GM23338 (cell line): ENCODE results near the gene TDP2. TPM values are rescaled to one million over a fixed set of nuclear protein-coding genes. Genes with fewer than 3 reads are reported as not detected.

Experiments
- ATAC-seq: fragments of 200-7000 bp; cut with Tn5 transposase; 3 replicates; pipeline ENCODE4 v1.9.1; 2020
- DNase-seq: peaks from one replicate; pipeline ENCODE4 v3.0.0-alpha.2; 2015; ENCODE audit warnings: low spot score
- H2AFZ ChIP-seq: fragments of 200-600 bp; sonication (generic); 2 replicates; pipeline ENCODE4 v1.8.0; 2016; ENCODE audit warnings: antibody characterized with exemption, mild to moderate bottlenecking, moderate library complexity
- H3F3A ChIP-seq: fragments of 200-600 bp; sonication (generic); replicated peaks from 2 replicates; pipeline ENCODE4 v1.8.0; 2017; ENCODE audit warnings: antibody characterized with exemption, mixed run types, low read depth
- H3K27ac ChIP-seq: fragments of 200-600 bp; sonication (generic); 2 replicates; pipeline ENCODE4 v1.6.1; 2016; ENCODE audit warnings: low read depth
- H3K27me3 ChIP-seq: fragments of 200-600 bp; sonication (generic); 2 replicates; pipeline ENCODE4 v1.8.0; 2016; ENCODE audit warnings: mild to moderate bottlenecking, mixed run types, moderate library complexity; ENCODE audit not compliant: insufficient read depth
- H3K36me3 ChIP-seq: fragments of 200-600 bp; sonication (generic); 2 replicates; pipeline ENCODE4 v1.8.0; 2016; ENCODE audit warnings: mild to moderate bottlenecking; ENCODE audit not compliant: insufficient read depth
- H3K4me1 ChIP-seq: fragments of 200-600 bp; sonication (generic); 2 replicates; pipeline ENCODE4 v1.8.0; 2016; ENCODE audit warnings: mild to moderate bottlenecking, moderate library complexity; ENCODE audit not compliant: insufficient read depth
- H3K4me2 ChIP-seq: fragments of 200-600 bp; sonication (generic); 2 replicates; pipeline ENCODE4 v1.7.1; 2017; ENCODE audit warnings: mixed run types
- H3K4me3 ChIP-seq: fragments of 200-600 bp; sonication (generic); 2 replicates; pipeline ENCODE4 v1.6.1; 2016; ENCODE audit warnings: mixed run types
- H3K79me2 ChIP-seq: fragments of 200-600 bp; sonication (generic); replicated peaks from 2 replicates; pipeline ENCODE4 v1.8.0; 2017; ENCODE audit warnings: mild to moderate bottlenecking; ENCODE audit not compliant: insufficient read depth
- H3K9me2 ChIP-seq: fragments of 200-600 bp; sonication (generic); 2 replicates; pipeline ENCODE4 v1.8.0; 2017; ENCODE audit not compliant: insufficient read depth
- H4K20me1 ChIP-seq: fragments of 200-600 bp; sonication (generic); replicated peaks from 2 replicates; pipeline ENCODE4 v1.8.0; 2017; ENCODE audit warnings: mild to moderate bottlenecking; ENCODE audit not compliant: insufficient read depth
- H3K27ac Mint-ChIP-seq: 2 replicates; pipeline ENCODE4 v1.8.0; 2020; ENCODE audit warnings: inconsistent platforms, mild to moderate bottlenecking, moderate library complexity, mixed read lengths
- H3K27me3 Mint-ChIP-seq: 3 replicates; pipeline ENCODE4 v1.8.0; 2022; ENCODE audit warnings: low read depth, mild to moderate bottlenecking, moderate library complexity, mixed read lengths, inconsistent platforms; ENCODE audit not compliant: insufficient read depth, poor library complexity
- H3K36me3 Mint-ChIP-seq: 3 replicates; pipeline ENCODE4 v1.8.0; 2021; ENCODE audit warnings: low read depth, mild to moderate bottlenecking, inconsistent platforms, moderate library complexity, mixed read lengths
- H3K4me1 Mint-ChIP-seq: 3 replicates; pipeline ENCODE4 v1.8.0; 2020; ENCODE audit warnings: mild to moderate bottlenecking, inconsistent platforms, mixed read lengths
- H3K4me3 Mint-ChIP-seq: 3 replicates; pipeline ENCODE4 v1.8.0; 2021; ENCODE audit warnings: moderate library complexity, mild to moderate bottlenecking, inconsistent platforms, mixed read lengths
- H3K9me3 Mint-ChIP-seq: 3 replicates; pipeline ENCODE4 v1.8.0; 2020; ENCODE audit warnings: moderate library complexity, mild to moderate bottlenecking, inconsistent platforms, mixed read lengths
- CTCF ChIP-seq, 2 experiments: fragments of 200-600 bp in 1 of 2; sonication (generic) in 1 of 2; conservative IDR thresholded peaks; 2 replicates each; pipeline versions ENCODE4 v1.5.1 to v1.6.1; 2016 to 2017; ENCODE audit warnings: antibody characterized with exemption in 2 of 2, low read depth in 2 of 2, mild to moderate bottlenecking in 2 of 2, moderate library complexity in 1 of 2
- EZH2 ChIP-seq: fragments of 200-600 bp; sonication (generic); IDR thresholded peaks from one replicate; pipeline ENCODE4 v1.8.0; 2017; ENCODE audit warnings: antibody characterized with exemption, mild to moderate bottlenecking, low read depth; ENCODE audit not compliant: unreplicated experiment
- EZH2phosphoT487 ChIP-seq: fragments of 200-600 bp; sonication (generic); IDR thresholded peaks from one replicate; pipeline ENCODE4 v1.8.1; 2018; ENCODE audit warnings: antibody characterized with exemption; ENCODE audit not compliant: unreplicated experiment
- JUNB ChIP-seq: IDR thresholded peaks from one replicate; pipeline ENCODE4 v1.6.1; 2016; ENCODE audit warnings: antibody characterized with exemption; ENCODE audit not compliant: unreplicated experiment
- ZNF114 ChIP-seq: fragments of 250-450 bp; sonication (Bioruptor Pico); IDR thresholded peaks from 2 replicates; pipeline ENCODE4 v1.5.0; 2020; ENCODE audit warnings: mild to moderate bottlenecking, moderate library complexity
- ZNF331 ChIP-seq: fragments of 250-450 bp; sonication (Bioruptor Pico); IDR thresholded peaks from 2 replicates; pipeline ENCODE4 v1.5.0; 2020; ENCODE audit warnings: low read depth, mild to moderate bottlenecking, moderate library complexity
- ZNF462 ChIP-seq: fragments of 250-450 bp; sonication (Bioruptor Pico); IDR thresholded peaks from 2 replicates; pipeline ENCODE4 v1.5.0; 2020; ENCODE audit warnings: mild to moderate bottlenecking, moderate library complexity
- polyA plus RNA-seq: library from polyadenylated mRNA; unstranded; fragments of >200 nt; fragmentation: Nextera tagmentation; extraction: Ambion mirVana; gene quantifications from 2 replicates; pipeline ENCODE4 v1.2.1, GENCODE V29; 2016
- total RNA-seq: library from RNA; depleted of rRNA; stranded (reverse); fragments of >200 nt; shearing (Covaris generic); gene quantifications from 2 replicates; pipeline ENCODE4 v1.2.3, GENCODE V29; 2014

The TDP2 gene
- total and polyA plus RNA-seq, 2 experiments from 2014 or later, result 46.8 to 47.8 TPM

- no peak for TF ChIP-seq ZNF462 (CRISPR knock-in tag)
- TF ChIP-seq CTCF (conservative IDR thresholded peaks at IDR 0.05; ENCODE audit: low read depth in 2 of 2), result no peak
- TF ChIP-seq ZNF331 (CRISPR knock-in tag), result no peak
- no peak for TF ChIP-seq EZH2phosphoT487
- no peak for TF ChIP-seq JUNB
- no peak for TF ChIP-seq EZH2
- TF ChIP-seq ZNF114 (CRISPR knock-in tag), result no peak
Observed at GRCh38 chr6:24603241-24603640, 63.5 kb downstream of the TDP2 start (continued).

- Mint-ChIP-seq H3K27ac (no peak overlapping the region), H3K4me1 (peaks cover 3% of the 10 kb centered on the region; the same call in 1 of the 3 replicates), H3K4me3 (no peak overlapping the region), H3K27me3 (peaks cover 5% of the 10 kb centered on the region), H3K9me3 (no peaks in the 10 kb centered on the region; the same call in 2 of the 3 replicates), H3K36me3 (peaks cover 2% of the 10 kb centered on the region; the same call in 1 of the 3 replicates)
- TF ChIP-seq EZH2 (no peak), CTCF (conservative IDR thresholded peaks at IDR 0.05; ENCODE audit: low read depth in 2 of 2) (peak; percentile 88 to 95)
- peak; percentile 72 for DNase-seq
- no peaks in the 10 kb centered on the region for H3K27me3 ChIP-seq
- peak; percentile 83 for ATAC-seq
- no peaks in the 10 kb centered on the region for H3K4me1 ChIP-seq
- H2AFZ ChIP-seq, result no peak overlapping the region
- no peak overlapping the region for H3K4me3 ChIP-seq
- H3K4me2 ChIP-seq, result no peak overlapping the region
- no peaks in the 10 kb centered on the region for H3K79me2 ChIP-seq
- no peaks in the 10 kb centered on the region for H4K20me1 ChIP-seq
- no peaks in the 10 kb centered on the region for H3F3A ChIP-seq
- H3K27ac ChIP-seq, result no peak overlapping the region
- 0 out of 2 replicates have a peak, but pooled peaks cover 8% of the 10 kb centered on the region for H3K9me2 ChIP-seq
- H3K36me3 ChIP-seq, result no peaks in the 10 kb centered on the region
Observed at GRCh38 chr6:24600903-24601302, 65.8 kb downstream of the TDP2 start.
